Activated CD4-positive, alpha-beta T cell treated with anti-CD3 and anti-CD28 coated beads, Interleukin-2, amount 50 U/mL, for 48 hours (primary cell): ENCODE data around the gene ANKMY1.

Source experiments
- DNase-seq, 2 experiments: peaks; one replicate each; pipeline ENCODE4 v3.0.0-alpha.2; 2020

Gene ANKMY1

GRCh38 chr2:240442891-240443715 lies 114.7 kb downstream of the ANKMY1 start:
- no peak for DNase-seq

DNA sequence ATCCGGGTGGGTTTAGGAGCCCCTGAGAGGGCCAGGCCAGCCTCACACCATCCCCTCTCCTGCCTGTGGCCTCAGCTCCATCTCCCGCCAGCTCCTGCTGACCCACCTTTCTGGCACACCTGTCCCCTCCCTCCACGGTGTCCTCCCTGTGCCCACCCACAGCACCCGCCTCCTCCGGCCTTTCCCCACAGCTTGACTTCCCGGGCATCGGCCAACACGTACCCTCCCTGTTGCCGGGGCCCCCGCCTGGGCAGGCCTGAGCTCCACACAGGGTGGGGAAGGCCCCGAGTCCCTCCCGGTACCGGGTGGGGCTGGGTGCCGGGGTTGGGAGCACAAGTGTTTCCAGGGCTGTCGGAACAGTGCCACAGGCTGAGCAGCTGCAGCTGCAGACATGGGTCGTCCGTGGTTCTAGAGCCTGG lies 115.8 kb downstream of the ANKMY1 start:
- no peak for DNase-seq

DNA sequence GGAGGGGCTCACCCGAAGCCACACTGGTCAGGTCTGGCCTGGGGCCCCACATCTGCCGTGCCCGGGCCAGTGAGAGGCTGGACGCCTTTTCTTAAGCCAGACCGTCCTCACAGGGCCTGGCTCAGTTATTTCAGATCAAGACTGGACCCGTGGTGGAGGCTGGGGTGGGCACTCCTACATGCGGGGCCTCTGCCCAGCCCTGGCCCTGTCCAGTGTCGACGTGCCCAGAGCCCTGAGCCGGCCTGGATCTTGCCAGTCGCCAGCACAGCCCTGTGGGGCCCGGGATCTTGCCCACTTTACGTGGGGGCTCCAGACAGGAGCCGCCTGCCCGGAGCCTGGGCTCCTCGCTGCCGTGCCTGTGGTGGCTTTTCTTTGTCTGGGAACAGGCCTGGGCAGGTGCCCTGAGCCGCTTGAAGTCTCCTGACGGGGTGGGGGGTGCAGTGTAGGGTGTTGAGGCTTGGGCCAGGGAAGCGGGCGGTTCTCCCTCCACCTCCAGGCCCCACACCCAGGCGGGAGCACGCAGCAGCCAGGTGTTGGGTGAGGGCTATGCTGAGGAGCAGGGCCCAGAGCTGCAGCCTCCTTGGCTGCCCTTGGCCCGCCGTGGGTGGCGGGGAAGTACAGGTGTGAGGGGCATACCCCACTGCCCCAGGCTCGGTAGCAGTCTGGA lies 116.3 kb downstream of the ANKMY1 start:
- no peak for DNase-seq

GRCh38 chr2:240440704-240441320 lies 117.0 kb downstream of the ANKMY1 start:
- DNase-seq = no peak

- no peak for DNase-seq
These were observed 117.5 kb downstream of the ANKMY1 start for GRCh38 chr2:240440251-240440650.

- no peak for DNase-seq
These were observed 118.1 kb downstream of the ANKMY1 start for GRCh38 chr2:240439698-240440151.

GRCh38 chr2:240438810-240439697 lies 118.7 kb downstream of the ANKMY1 start:
- no peak for DNase-seq

DNA sequence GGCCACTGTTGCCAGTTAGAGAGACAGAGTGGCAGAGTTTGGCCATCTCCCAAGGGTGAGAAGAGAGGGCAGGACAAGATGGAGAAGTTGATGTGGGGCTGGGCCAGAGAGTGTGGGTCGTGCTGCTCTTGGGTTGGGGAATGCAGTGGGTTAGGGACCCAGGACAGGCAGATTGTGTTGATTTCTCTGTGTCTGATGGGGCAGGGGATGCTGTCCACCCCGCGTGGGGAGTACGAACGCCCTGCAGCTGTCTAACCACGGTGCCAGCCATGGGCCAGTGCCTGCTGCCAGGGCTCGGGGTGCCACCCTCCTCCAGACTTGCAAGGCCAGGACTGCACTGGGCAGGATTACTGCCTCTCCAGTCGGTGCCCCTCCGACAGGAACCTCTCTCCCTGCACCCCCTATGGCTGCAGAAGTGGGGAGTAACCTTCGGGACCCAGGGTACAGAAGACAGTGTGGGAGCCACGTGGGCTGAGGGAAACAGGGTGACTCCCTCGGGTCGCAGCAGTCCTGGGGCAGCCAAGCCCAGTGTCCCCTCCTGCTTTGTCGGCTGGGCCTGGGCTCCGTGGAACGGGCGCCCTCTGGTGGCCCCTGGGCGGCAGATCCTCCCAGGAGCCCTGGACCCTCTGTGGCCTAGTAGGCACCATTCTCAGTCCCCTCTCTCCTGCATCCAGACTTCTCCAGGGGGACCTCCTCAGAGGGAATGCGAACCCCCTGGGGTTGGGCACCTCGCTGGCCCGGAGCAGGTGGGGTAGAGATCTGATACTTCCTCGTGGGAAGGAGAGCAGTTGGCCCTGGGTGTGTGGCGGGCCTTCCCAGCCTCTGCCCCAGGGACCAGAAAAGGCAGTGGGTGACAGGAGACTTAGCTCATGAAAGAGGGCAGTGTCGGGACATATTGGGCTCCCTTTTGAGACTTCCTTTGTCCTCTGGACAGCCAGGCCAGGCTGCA lies 119.7 kb downstream of the ANKMY1 start:
- peak; percentile 69 to 76 for DNase-seq

DNA sequence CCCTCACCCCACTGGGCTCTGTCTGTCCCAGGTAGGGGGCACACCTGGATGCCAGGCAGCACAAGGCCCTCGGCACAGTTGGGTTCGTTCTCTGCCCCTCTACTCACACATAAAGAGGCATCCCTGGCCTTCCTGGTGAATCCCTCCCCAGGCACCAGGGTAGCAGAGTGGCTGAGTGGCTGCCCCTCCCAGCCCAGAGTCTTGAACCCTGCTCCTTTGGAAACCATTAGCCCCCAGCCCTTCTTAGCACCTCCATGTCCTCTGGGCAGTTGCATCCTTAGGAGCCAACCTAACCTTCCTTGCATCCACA lies 120.3 kb downstream of the ANKMY1 start:
- no peak for DNase-seq

- no peak for DNase-seq
These were observed 120.9 kb downstream of the ANKMY1 start for GRCh38 chr2:240436683-240437550.

DNA sequence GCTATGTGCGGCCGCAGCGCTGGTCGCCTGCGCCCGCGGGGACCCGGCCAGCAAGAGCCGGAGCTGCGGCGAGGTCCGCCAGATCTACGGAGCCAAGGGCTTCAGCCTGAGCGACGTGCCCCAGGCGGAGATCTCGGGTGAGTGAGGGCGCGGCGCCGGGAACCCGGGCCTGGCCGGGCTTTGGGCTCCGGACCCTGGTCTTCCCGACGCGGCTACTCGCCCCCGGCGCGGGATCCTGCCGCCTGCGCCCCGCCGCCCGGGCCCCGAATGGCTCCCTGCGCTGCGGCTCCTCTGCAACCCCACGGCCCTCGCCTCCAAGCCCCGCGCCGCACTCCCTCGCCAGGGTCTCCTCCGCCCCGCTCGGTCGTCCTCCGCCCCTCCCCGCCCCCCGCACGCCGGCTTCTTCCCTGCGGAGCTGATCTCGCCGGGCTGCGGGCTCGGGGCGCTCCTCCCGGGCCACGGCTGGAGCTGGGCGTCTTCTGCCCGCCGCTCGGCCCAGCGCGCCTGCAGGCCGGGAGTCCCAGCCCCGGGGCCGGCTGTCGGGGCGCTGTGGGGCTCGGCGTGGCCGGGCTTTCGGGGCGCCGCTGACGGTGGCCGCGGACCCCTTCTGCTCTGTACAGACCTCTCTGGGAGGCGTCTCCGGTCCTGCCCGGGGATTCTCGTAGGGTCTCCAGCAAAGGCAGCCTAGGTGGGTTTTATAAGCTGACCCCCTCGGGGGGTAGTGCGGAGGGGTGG lies 121.7 kb downstream of the ANKMY1 start:
- DNase-seq = peak in 1 of 2 experiments; percentile 30

- DNase-seq = peak; percentile 53 to 61
These were observed 122.3 kb downstream of the ANKMY1 start, which contains the start of gene GPC1 for GRCh38 chr2:240435457-240435947. Gene GPC1 (plus strand): TSS chr2:240435663. CDS start chr2:240435919, 256 bp downstream.

GRCh38 chr2:240434728-240435456 lies 122.9 kb downstream of the ANKMY1 start:
- peak; percentile 90 to 91 for DNase-seq

- peak; percentile 48 to 58 for DNase-seq
These were observed 123.6 kb downstream of the ANKMY1 start for GRCh38 chr2:240433973-240434727.

GRCh38 chr2:240432820-240433801 lies 124.7 kb downstream of the ANKMY1 start:
- no peak for DNase-seq

DNA sequence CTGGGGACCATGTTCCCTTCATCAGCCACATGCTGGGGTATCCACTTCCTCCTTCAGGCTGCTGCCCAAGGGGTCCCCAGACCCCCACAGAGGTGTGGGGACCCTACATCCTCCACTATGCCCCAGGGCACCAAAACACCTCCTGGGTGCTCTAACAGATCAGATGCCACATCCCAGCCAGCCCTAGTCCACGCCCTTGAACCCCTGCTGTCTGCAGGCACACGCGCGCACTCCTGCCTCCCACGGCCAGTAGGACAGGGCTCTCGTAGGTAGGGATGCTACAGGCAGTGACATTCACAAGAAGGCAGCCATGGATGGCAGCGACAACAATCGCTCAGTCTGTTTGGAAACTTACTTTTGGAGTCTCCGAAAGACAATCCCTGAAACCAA lies 125.4 kb downstream of the ANKMY1 start:
- no peak for DNase-seq
